ENCODE measurements around the gene KRT32.

- no peak for TF ChIP-seq TSHZ2 (CRISPR knock-in tag; IDR thresholded peaks at IDR 0.05)
- TF ChIP-seq TCF4 (CRISPR knock-in tag; IDR thresholded peaks at IDR 0.05; ENCODE audit: borderline replicate concordance) = no peak
- TF ChIP-seq ZNF70 (CRISPR knock-in tag; IDR thresholded peaks at IDR 0.05) = no peak
Observed at GRCh38 chr17:41511716-41512115, 44.5 kb upstream of the KRT32 start.

All from SK-N-SH treated with all-trans-retinoic acid at 6 μM for 48 hours (cell line).